Panc1 (cell line): ENCODE data around the gene TMEM219. TPM values are rescaled to one million over a fixed set of nuclear protein-coding genes. Genes with fewer than 3 reads are reported as not detected.
"Not testable (repeated sequence)": the region's sequence is repeated elsewhere in the genome, so short reads cannot be mapped to it uniquely, and the experiment has no call there.

Source experiments
- ATAC-seq: fragments of 200-7000 bp; cut with Tn5 transposase; 2 replicates; pipeline ENCODE4 v1.9.1; 2020; ENCODE audit warnings: mild to moderate bottlenecking, moderate library complexity
- BruUV-seq: library from RNA; stranded (reverse); fragments of 400-500 nt; replicated peaks from 2 replicates; lab custom pipeline; 2021; lab: Mats Ljungman, UMichigan
- CTCF ChIA-PET: fragments of 300-600 bp; sonication (Branson Sonifier 250); formaldehyde crosslinking; loops from one replicate; lab custom pipeline; 2022; ENCODE audit warnings: antibody characterized with exemption; lab: Charles Lee
- POLR2A ChIA-PET: fragments of 300-600 bp; sonication (Branson Sonifier 250); formaldehyde crosslinking; loops from one replicate; lab custom pipeline; 2022; ENCODE audit warnings: antibody characterized with exemption; lab: Charles Lee
- DNase-seq: peaks from one replicate; pipeline ENCODE4 v3.0.0-alpha.2; 2010; ENCODE audit warnings: low read depth, low spot score
- H3K27ac ChIP-seq: 2 replicates; pipeline ENCODE4 v1.5.1; 2011; ENCODE audit warnings: mild to moderate bottlenecking, low read length, inconsistent platforms
- H3K27me3 ChIP-seq: fragments of 200-500 bp; sonication (Bioruptor generic); 2 replicates; pipeline ENCODE4 v1.6.0; 2014; ENCODE audit warnings: low read length, inconsistent platforms; ENCODE audit not compliant: control insufficient read depth, insufficient read depth
- H3K36me3 ChIP-seq: fragments of 200-500 bp; sonication (Bioruptor generic); 2 replicates; pipeline ENCODE4 v1.5.1; 2014; ENCODE audit warnings: inconsistent platforms, mild to moderate bottlenecking, low read length, moderate library complexity; ENCODE audit not compliant: control insufficient read depth, insufficient read depth
- H3K4me1 ChIP-seq: 2 replicates; pipeline ENCODE4 v1.5.1; 2011; ENCODE audit warnings: inconsistent platforms, mild to moderate bottlenecking, low read length, moderate library complexity; ENCODE audit not compliant: control insufficient read depth, insufficient read depth
- H3K4me3 ChIP-seq, 2 experiments: 2 replicates each; pipeline ENCODE4 v1.5.1; 2011 to 2012; ENCODE audit warnings: low read depth in 2 of 2, low read length in 2 of 2, mild to moderate bottlenecking in 2 of 2, inconsistent platforms in 1 of 2, moderate library complexity in 1 of 2
- H3K9me3 ChIP-seq: fragments of 200-500 bp; sonication (Bioruptor generic); 2 replicates; pipeline ENCODE4 v1.5.1; 2014; ENCODE audit warnings: low read depth, mild to moderate bottlenecking, inconsistent platforms, low read length, moderate library complexity; ENCODE audit not compliant: control insufficient read depth, insufficient read depth
- POLR2AphosphoS5 ChIP-seq: IDR thresholded peaks from 2 replicates; pipeline ENCODE4 v1.6.1; 2012; ENCODE audit warnings: mild to moderate bottlenecking, low read depth, low read length, moderate library complexity
- SIN3A ChIP-seq: IDR thresholded peaks from 2 replicates; pipeline ENCODE4 v1.6.1; 2012; ENCODE audit warnings: low read depth, mild to moderate bottlenecking, low read length, moderate library complexity, borderline replicate concordance; ENCODE audit not compliant: insufficient read depth
- TCF7L2 ChIP-seq: IDR thresholded peaks from 2 replicates; pipeline ENCODE4 v1.6.1; 2011; ENCODE audit warnings: mild to moderate bottlenecking, low read depth, low read length, inconsistent platforms
- in situ Hi-C: cut with HindIII; loops from 2 replicates; pipeline ENCODE4 v1.10.0; 2016; ENCODE audit warnings: low sequenced_read_pairs, low pct_unique_long_range_greater_than_20kb
- intact Hi-C: fragments of 100-400 bp; cut with micrococcal nuclease; formaldehyde crosslinking; loops from one replicate; pipeline ENCODE4 v1.10.0; 2022; ENCODE audit not compliant: unreplicated experiment
- total RNA-seq: library from RNA; stranded (reverse); gene quantifications from one replicate; pipeline ENCODE4 v1.2.1, GENCODE V29; 2021; ENCODE audit not compliant: unreplicated experiment
- TF ChIP-seq, protein P1 (sequence below), 2 experiments: IDR thresholded peaks; 2 replicates each; pipeline ENCODE4 v1.6.1; 2011 to 2012; ENCODE audit warnings: low read depth in 2 of 2, control low read depth in 1 of 2, low read length in 1 of 2, mild to moderate bottlenecking in 1 of 2, moderate library complexity in 1 of 2; ENCODE audit not compliant: insufficient read depth in 1 of 2
- TF ChIP-seq, protein P2 (sequence below): fragments of 450-650 bp; IDR thresholded peaks from 2 replicates; pipeline ENCODE4 v1.5.1; 2017; ENCODE audit warnings: mild to moderate bottlenecking

Gene TMEM219
- total RNA-seq, 1 experiment from 2014 or later, result 161 TPM

DNA sequence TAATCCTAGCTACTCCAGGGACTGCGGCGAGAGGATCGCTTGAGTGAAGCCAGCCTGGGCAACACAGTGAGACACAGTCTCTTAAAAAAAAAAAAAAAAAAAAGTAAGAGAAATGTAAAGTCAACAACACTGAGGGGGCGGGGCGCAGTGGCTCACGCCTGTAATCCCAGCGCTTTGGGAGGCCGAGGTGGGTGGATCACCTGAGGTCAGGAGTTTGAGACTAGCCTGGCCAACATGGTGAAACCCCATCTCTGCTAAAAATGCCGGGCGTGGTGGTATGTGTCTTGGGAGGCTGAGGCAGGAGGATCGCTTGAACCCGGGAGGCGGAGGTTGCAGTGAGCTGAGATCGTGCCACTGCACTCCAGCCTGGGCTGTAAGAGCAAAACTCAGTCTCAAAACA is 50.7 kb downstream of the TMEM219 start:
- ChIA-PET POLR2A (interaction anchor here (0.6 kb wide), 1 partner anchor 40 kb away, joined by 3 read pairs; no protein-coding TSS in a partner anchor), CTCF (interaction anchor here (0.7 kb wide), 1 partner anchor 193 kb away, joined by 5 read pairs; no protein-coding TSS in a partner anchor)
- BruUV-seq, H3K4me1 ChIP-seq, H3K27me3 ChIP-seq, H3K27ac ChIP-seq, H3K4me3 ChIP-seq, in situ Hi-C loops, H3K9me3 ChIP-seq, ATAC-seq, H3K36me3 ChIP-seq, intact Hi-C loops, DNase-seq: not testable (repeated sequence)

DNA sequence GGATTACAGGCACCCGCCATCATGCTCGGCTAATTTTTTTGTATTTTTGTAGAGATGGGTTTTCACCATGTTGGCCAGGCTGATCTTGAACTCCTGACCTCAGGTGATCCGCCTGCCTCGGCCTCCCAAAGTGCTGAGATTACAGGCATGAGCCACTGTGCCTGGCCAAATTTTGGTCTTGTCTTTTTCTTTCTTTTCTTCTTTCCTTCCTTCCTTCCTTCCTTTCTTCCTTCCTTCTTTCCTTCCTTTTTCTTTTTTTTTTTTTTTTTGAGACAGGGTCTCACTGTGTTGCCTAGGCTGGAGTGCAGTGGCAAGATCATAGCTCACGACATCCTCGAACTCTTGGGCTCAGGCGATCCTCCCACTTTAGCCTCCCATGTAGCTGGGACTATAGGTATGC is 53.6 kb downstream of the TMEM219 start:
- POLR2A ChIA-PET, result interaction anchor here (0.7 kb wide), 1 partner anchor 201 kb away, joined by 19 read pairs; no protein-coding TSS in a partner anchor
- BruUV-seq, in situ Hi-C loops: not testable (repeated sequence)

DNA sequence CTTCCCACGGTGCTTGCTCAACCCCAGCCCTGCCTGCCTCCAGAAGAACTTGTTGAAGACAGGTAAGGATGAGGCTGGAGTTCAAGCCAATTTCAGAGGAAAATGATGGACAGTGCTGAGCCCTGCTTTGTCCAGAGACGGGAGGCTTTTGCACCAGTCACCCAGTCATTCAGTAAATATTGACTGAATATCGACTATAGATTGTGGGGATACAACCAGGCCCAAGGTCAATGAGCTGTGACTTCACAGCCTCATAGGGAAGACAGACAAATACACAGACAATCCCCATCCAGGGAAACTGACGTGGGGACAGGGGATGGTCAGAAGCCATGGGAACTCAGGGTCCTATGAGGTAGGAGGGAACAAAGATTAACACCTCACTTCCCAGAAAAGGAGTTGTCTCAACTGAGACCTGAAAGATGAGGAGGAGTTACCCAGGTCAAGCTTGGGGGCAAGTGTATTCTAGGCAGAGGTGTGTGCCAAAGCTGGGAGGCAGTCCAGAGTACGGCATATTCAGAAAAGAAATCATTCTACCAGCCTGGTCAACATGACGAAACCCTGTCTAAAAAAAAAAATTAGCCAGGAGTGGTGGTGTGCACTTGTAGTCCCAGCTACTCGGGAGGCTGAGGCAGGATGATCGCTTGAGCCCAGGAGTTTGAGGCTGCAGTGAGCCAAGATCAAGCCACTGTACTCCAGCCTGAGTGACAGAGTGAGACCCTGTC is 54.8 kb downstream of the TMEM219 start:
- intact Hi-C loops (no loop called here), in situ Hi-C loops (no loop called here)
- no peaks in the 10 kb centered on the region for H3K27me3 ChIP-seq
- ATAC-seq (no peak), DNase-seq (no peak)
- TF ChIP-seq TCF7L2 (no peak), SIN3A (no peak), POLR2AphosphoS5 (no peak)
- TF ChIP-seq, protein P1, sequence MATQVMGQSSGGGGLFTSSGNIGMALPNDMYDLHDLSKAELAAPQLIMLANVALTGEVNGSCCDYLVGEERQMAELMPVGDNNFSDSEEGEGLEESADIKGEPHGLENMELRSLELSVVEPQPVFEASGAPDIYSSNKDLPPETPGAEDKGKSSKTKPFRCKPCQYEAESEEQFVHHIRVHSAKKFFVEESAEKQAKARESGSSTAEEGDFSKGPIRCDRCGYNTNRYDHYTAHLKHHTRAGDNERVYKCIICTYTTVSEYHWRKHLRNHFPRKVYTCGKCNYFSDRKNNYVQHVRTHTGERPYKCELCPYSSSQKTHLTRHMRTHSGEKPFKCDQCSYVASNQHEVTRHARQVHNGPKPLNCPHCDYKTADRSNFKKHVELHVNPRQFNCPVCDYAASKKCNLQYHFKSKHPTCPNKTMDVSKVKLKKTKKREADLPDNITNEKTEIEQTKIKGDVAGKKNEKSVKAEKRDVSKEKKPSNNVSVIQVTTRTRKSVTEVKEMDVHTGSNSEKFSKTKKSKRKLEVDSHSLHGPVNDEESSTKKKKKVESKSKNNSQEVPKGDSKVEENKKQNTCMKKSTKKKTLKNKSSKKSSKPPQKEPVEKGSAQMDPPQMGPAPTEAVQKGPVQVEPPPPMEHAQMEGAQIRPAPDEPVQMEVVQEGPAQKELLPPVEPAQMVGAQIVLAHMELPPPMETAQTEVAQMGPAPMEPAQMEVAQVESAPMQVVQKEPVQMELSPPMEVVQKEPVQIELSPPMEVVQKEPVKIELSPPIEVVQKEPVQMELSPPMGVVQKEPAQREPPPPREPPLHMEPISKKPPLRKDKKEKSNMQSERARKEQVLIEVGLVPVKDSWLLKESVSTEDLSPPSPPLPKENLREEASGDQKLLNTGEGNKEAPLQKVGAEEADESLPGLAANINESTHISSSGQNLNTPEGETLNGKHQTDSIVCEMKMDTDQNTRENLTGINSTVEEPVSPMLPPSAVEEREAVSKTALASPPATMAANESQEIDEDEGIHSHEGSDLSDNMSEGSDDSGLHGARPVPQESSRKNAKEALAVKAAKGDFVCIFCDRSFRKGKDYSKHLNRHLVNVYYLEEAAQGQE (IDR thresholded peaks at IDR 0.05; ENCODE audit: insufficient read depth in 1 of 2, low read depth in 2 of 2, low read length in 1 of 2), result no peak
- TF ChIP-seq, protein P2, sequence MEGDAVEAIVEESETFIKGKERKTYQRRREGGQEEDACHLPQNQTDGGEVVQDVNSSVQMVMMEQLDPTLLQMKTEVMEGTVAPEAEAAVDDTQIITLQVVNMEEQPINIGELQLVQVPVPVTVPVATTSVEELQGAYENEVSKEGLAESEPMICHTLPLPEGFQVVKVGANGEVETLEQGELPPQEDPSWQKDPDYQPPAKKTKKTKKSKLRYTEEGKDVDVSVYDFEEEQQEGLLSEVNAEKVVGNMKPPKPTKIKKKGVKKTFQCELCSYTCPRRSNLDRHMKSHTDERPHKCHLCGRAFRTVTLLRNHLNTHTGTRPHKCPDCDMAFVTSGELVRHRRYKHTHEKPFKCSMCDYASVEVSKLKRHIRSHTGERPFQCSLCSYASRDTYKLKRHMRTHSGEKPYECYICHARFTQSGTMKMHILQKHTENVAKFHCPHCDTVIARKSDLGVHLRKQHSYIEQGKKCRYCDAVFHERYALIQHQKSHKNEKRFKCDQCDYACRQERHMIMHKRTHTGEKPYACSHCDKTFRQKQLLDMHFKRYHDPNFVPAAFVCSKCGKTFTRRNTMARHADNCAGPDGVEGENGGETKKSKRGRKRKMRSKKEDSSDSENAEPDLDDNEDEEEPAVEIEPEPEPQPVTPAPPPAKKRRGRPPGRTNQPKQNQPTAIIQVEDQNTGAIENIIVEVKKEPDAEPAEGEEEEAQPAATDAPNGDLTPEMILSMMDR, result no peak
- POLR2A ChIA-PET, result no interaction called here
- H3K4me1 ChIP-seq, result no peaks in the 10 kb centered on the region
- no TSS peak for BruUV-seq
- CTCF ChIA-PET, result no interaction called here
- H3K4me3 ChIP-seq, result no peak overlapping the region
- no peak overlapping the region for H3K27ac ChIP-seq
- no peaks in the 10 kb centered on the region for H3K36me3 ChIP-seq
- H3K9me3 ChIP-seq, result no peaks in the 10 kb centered on the region

More for the DNA sequence above, 53.6 kb downstream of the TMEM219 start:
- H3K4me3 ChIP-seq, intact Hi-C loops, CTCF ChIA-PET, H3K27me3 ChIP-seq, H3K27ac ChIP-seq, H3K4me1 ChIP-seq, DNase-seq, H3K9me3 ChIP-seq, H3K36me3 ChIP-seq, ATAC-seq: not testable (repeated sequence)
